Ishikawa (cell line): ENCODE results near the gene UNC80.

Source experiments
- CEBPB ChIP-seq: IDR thresholded peaks from 2 replicates; pipeline ENCODE4 v1.6.1; 2012
- CREB1 ChIP-seq: IDR thresholded peaks from 2 replicates; pipeline ENCODE4 v1.6.1; 2012; ENCODE audit warnings: low read depth
- EGR1 ChIP-seq: IDR thresholded peaks from 2 replicates; pipeline ENCODE4 v1.6.1; 2012
- EP300 ChIP-seq: IDR thresholded peaks from 2 replicates; pipeline ENCODE4 v1.6.1; 2012; ENCODE audit warnings: borderline replicate concordance
- FOXM1 ChIP-seq: IDR thresholded peaks from 2 replicates; pipeline ENCODE4 v1.6.1; 2012; ENCODE audit warnings: low read depth, borderline replicate concordance
- MAX ChIP-seq: IDR thresholded peaks from 2 replicates; pipeline ENCODE4 v1.6.1; 2012
- NFIC ChIP-seq: IDR thresholded peaks from 2 replicates; pipeline ENCODE4 v1.6.1; 2012
- RAD21 ChIP-seq: IDR thresholded peaks from 2 replicates; pipeline ENCODE4 v1.6.1; 2012; ENCODE audit warnings: low read depth
- TAF1 ChIP-seq: IDR thresholded peaks from 2 replicates; pipeline ENCODE4 v1.6.1; 2012; ENCODE audit warnings: low read depth, mild to moderate bottlenecking
- TCF12 ChIP-seq: IDR thresholded peaks from 2 replicates; pipeline ENCODE4 v1.6.1; 2012; ENCODE audit warnings: low read depth
- TEAD4 ChIP-seq: IDR thresholded peaks from 2 replicates; pipeline ENCODE4 v1.6.1; 2012
- YY1 ChIP-seq: IDR thresholded peaks from 2 replicates; pipeline ENCODE4 v1.6.1; 2012; ENCODE audit warnings: low read depth
- ZBTB7A ChIP-seq: IDR thresholded peaks from 2 replicates; pipeline ENCODE4 v1.6.1; 2012; ENCODE audit warnings: low read depth
- TF ChIP-seq, protein P1 (sequence below): IDR thresholded peaks from 2 replicates; pipeline ENCODE4 v1.6.1; 2012; ENCODE audit warnings: low read depth, mild to moderate bottlenecking
- TF ChIP-seq, protein P2 (sequence below): IDR thresholded peaks from 2 replicates; pipeline ENCODE4 v1.6.1; 2012

UNC80 gene

GRCh38 chr2:210009126-210009525 lies 237.5 kb downstream of the UNC80 start:
- no peak for TF ChIP-seq EGR1
- TF ChIP-seq, protein P1, sequence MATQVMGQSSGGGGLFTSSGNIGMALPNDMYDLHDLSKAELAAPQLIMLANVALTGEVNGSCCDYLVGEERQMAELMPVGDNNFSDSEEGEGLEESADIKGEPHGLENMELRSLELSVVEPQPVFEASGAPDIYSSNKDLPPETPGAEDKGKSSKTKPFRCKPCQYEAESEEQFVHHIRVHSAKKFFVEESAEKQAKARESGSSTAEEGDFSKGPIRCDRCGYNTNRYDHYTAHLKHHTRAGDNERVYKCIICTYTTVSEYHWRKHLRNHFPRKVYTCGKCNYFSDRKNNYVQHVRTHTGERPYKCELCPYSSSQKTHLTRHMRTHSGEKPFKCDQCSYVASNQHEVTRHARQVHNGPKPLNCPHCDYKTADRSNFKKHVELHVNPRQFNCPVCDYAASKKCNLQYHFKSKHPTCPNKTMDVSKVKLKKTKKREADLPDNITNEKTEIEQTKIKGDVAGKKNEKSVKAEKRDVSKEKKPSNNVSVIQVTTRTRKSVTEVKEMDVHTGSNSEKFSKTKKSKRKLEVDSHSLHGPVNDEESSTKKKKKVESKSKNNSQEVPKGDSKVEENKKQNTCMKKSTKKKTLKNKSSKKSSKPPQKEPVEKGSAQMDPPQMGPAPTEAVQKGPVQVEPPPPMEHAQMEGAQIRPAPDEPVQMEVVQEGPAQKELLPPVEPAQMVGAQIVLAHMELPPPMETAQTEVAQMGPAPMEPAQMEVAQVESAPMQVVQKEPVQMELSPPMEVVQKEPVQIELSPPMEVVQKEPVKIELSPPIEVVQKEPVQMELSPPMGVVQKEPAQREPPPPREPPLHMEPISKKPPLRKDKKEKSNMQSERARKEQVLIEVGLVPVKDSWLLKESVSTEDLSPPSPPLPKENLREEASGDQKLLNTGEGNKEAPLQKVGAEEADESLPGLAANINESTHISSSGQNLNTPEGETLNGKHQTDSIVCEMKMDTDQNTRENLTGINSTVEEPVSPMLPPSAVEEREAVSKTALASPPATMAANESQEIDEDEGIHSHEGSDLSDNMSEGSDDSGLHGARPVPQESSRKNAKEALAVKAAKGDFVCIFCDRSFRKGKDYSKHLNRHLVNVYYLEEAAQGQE: no peak
- no peak for TF ChIP-seq YY1
- TF ChIP-seq NFIC: no peak
- TF ChIP-seq MAX: no peak
- TF ChIP-seq, protein P2, sequence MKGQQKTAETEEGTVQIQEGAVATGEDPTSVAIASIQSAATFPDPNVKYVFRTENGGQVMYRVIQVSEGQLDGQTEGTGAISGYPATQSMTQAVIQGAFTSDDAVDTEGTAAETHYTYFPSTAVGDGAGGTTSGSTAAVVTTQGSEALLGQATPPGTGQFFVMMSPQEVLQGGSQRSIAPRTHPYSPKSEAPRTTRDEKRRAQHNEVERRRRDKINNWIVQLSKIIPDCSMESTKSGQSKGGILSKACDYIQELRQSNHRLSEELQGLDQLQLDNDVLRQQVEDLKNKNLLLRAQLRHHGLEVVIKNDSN: no peak
- TF ChIP-seq TCF12: no peak
- no peak for TF ChIP-seq TAF1
- no peak for TF ChIP-seq RAD21

DNA sequence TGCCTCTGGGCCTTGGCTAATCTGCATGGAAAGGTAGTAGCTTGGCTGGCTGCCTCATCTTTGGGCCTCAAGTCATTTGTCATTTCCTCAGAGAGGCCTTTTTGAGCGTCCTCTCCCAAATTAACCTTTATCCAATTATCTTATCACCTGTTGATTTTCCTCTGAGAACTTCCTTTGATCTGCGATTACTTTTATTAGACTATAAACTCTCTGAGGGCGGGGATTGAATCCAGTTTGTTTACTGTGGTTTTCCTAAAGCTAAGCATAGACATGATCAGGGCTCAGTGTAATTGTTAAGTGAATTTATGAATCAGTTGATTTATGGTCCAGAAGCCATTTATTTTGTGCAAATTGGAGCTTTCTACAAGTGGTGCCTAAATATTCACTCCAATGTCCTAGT lies 238.3 kb downstream of the UNC80 start:
- TF ChIP-seq ZBTB7A (no peak), TAF1 (no peak), CEBPB (no peak), RAD21 (no peak), FOXM1 (no peak), TCF12 (no peak)
- TF ChIP-seq, protein P2: no peak

DNA sequence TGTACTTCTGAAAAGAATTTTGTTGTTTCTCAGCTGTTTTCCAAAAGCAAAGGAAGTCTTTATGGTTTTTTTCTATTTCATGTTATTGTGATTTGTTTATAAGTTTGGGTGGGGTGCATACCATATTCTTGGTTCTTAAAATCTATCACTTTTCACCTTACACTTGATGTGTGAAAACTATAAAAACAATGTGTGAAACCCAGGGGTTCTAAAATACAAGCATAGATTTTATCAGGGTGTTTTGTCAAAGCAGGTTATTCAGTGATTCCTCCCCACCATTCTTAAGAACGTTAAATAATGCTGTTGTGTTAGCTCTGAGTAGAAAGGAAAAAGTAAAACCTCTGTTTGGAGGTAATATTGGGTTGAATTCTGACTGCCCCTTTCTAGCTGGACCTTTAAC lies 248.5 kb downstream of the UNC80 start:
- TF ChIP-seq NFIC: no peak
- TF ChIP-seq CREB1: no peak
- TF ChIP-seq TCF12: no peak
- no peak for TF ChIP-seq ZBTB7A
- no peak for TF ChIP-seq TEAD4
- TF ChIP-seq, protein P2: no peak
- TF ChIP-seq TAF1: no peak
- TF ChIP-seq EGR1: no peak
- no peak for TF ChIP-seq EP300
- no peak for TF ChIP-seq YY1
- TF ChIP-seq MAX: no peak
- TF ChIP-seq RAD21: no peak
- TF ChIP-seq, protein P1: no peak
- TF ChIP-seq FOXM1: no peak
- TF ChIP-seq CEBPB: no peak

GRCh38 chr2:210022824-210023223 lies 251.2 kb downstream of the UNC80 start:
- TF ChIP-seq CEBPB (no peak), YY1 (no peak), EP300 (no peak), NFIC (no peak)

DNA sequence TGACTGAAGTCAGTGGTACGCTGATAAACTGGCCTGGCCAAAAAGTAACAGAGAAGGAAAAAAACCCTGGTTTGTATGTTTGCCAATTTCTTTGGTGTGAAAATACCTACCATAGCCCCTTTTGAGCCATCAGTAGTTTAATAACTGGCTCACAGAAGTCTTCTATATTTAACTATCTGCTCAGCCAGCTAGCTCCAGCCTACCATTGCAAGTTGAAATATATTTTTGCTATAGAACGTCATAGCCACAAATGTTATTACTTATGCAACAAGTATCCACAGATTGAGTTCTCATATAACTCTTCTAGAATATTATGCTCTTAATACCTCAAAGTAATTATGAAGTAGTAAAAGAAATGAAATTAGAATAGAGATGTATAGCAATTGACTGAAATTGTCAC lies 256.0 kb downstream of the UNC80 start:
- TF ChIP-seq TAF1 (no peak), CREB1 (no peak), MAX (no peak), TEAD4 (no peak), FOXM1 (no peak), YY1 (no peak), TCF12 (no peak), EP300 (no peak)
- TF ChIP-seq, protein P1: no peak
- TF ChIP-seq, protein P2: no peak
